Gastrocnemius medialis (tissue), 4 donors: Measurements from ENCODE around the gene EPHB6. TPM values are rescaled to one million over a fixed set of nuclear protein-coding genes. Genes with fewer than 3 reads are reported as not detected.

Experiments
- ATAC-seq, 2 donors: fragments of 150-250 bp; one replicate each; pipeline ENCODE4 v1.9.1; 2016
- DNase-seq, 2 donors: peaks; one replicate each; pipeline ENCODE4 v3.0.0-alpha.2; 2019
- H3K27ac ChIP-seq, 4 donors: fragments of 200-600 bp; sonication (generic); 1 replicate in 1 of 4; 2 replicates in 3 of 4; pipeline ENCODE4 v1.5.1; 2016 to 2018; ENCODE audit warnings: mild to moderate bottlenecking in 2 of 4, moderate library complexity in 1 of 4
- H3K27me3 ChIP-seq, 3 donors: fragments of 200-600 bp; sonication (generic) in 2 of 3; 1 replicate in 1 of 3; 2 replicates in 2 of 3; pipeline versions ENCODE4 v1.5.1 to v1.6.0; 2016 to 2019; ENCODE audit warnings: mild to moderate bottlenecking in 1 of 3, moderate library complexity in 1 of 3
- H3K36me3 ChIP-seq, 2 donors: fragments of 200-600 bp; sonication (generic) in 1 of 2; one replicate each; pipeline ENCODE4 v1.5.1; 2017 to 2018
- H3K4me1 ChIP-seq, 2 donors: fragments of 200-600 bp; sonication (generic) in 1 of 2; one replicate each; pipeline ENCODE4 v1.5.1; 2016 to 2017; ENCODE audit warnings: mild to moderate bottlenecking in 2 of 2
- H3K4me3 ChIP-seq, 4 donors: fragments of 200-600 bp; sonication (generic) in 3 of 4; 1 replicate in 1 of 4; 2 replicates in 3 of 4; pipeline ENCODE4 v1.5.1; 2016 to 2019; ENCODE audit warnings: mild to moderate bottlenecking in 2 of 4
- H3K9me3 ChIP-seq, 3 donors: fragments of 200-600 bp; sonication (generic) in 2 of 3; 1 replicate in 1 of 3; 2 replicates in 2 of 3; pipeline ENCODE4 v1.5.1; 2016 to 2019
- CTCF ChIP-seq, 5 experiments: fragments of 450-650 bp in 3 of 5; fragments of 200-600 bp in 2 of 5; sonication (generic) in 2 of 5; IDR thresholded peaks in 4 of 5; conservative IDR thresholded peaks in 1 of 5; 1 replicate in 4 of 5; 2 replicates in 1 of 5; pipeline ENCODE4 v1.5.1; 2016 to 2019; ENCODE audit warnings: antibody characterized with exemption in 5 of 5, mild to moderate bottlenecking in 3 of 5, moderate library complexity in 3 of 5
- POLR2A ChIP-seq, 2 donors: fragments of 450-650 bp; IDR thresholded peaks; one replicate each; pipeline ENCODE4 v1.6.1; 2017; ENCODE audit warnings: antibody characterized with exemption in 2 of 2, mild to moderate bottlenecking in 2 of 2, moderate library complexity in 2 of 2
- in situ Hi-C, 4 donors: fragments of 200-750 bp; cut with MboI; loops; one replicate each; pipeline versions ENCODE4 v1.15.0 to v1.8.0; 2017; ENCODE audit warnings: low sequenced_read_pairs in 4 of 4
- intact Hi-C: fragments of 100-400 bp; cut with DNase I; formaldehyde crosslinking; loops from one replicate; pipeline ENCODE4 v1.15.1; 2023; ENCODE audit warnings: low total_unique reads
- total RNA-seq, 4 donors: library from RNA; depleted of rRNA; stranded (reverse); fragments of >200 nt; gene quantifications; one replicate each; pipeline versions ENCODE4 v1.1.0 to v1.2.3, GENCODE V29; 2016

The EPHB6 gene
- total RNA-seq, 4 donors from 2014 or later: 2.0 to 8.9 (median 2.8) TPM

GRCh38 chr7:142905759-142906158 is 50.9 kb downstream of the EPHB6 start:
- Histone ChIP-seq H3K4me3 (no peak overlapping the region), H3K27me3 (no peaks in the 10 kb centered on the region), H3K9me3 (no peaks in the 10 kb centered on the region), H3K4me1 (no peaks in the 10 kb centered on the region), H3K36me3 (no peaks in the 10 kb centered on the region), H3K27ac (no peak overlapping the region)
- in situ Hi-C loops (no loop called here), intact Hi-C loops (no loop called here)
- no peak for TF ChIP-seq CTCF (IDR thresholded peaks at IDR 0.05 in 4 of 5, conservative IDR thresholded peaks at IDR 0.05 in 1 of 5)
- DNase-seq (no peak), ATAC-seq (no peak)

GRCh38 chr7:142906643-142907042 is 51.8 kb downstream of the EPHB6 start:
- ATAC-seq (no peak), DNase-seq (no peak)
- Histone ChIP-seq H3K4me1 (no peaks in the 10 kb centered on the region), H3K36me3 (no peaks in the 10 kb centered on the region), H3K4me3 (no peak overlapping the region), H3K27me3 (no peaks in the 10 kb centered on the region), H3K27ac (no peak overlapping the region), H3K9me3 (no peaks in the 10 kb centered on the region)
- in situ Hi-C loops: no loop called here
- intact Hi-C loops: no loop called here
- TF ChIP-seq POLR2A (IDR thresholded peaks at IDR 0.05) (no peak), CTCF (IDR thresholded peaks at IDR 0.05 in 4 of 5, conservative IDR thresholded peaks at IDR 0.05 in 1 of 5) (no peak)

- Histone ChIP-seq H3K4me1 (no peaks in the 10 kb centered on the region), H3K27ac (no peak overlapping the region), H3K4me3 (no peak overlapping the region), H3K27me3 (no peaks in the 10 kb centered on the region), H3K36me3 (no peaks in the 10 kb centered on the region), H3K9me3 (no peaks in the 10 kb centered on the region)
- ATAC-seq (no peak), DNase-seq (no peak)
- in situ Hi-C loops (no loop called here), intact Hi-C loops (no loop called here)
- TF ChIP-seq POLR2A (IDR thresholded peaks at IDR 0.05): no peak
- TF ChIP-seq CTCF (IDR thresholded peaks at IDR 0.05 in 4 of 5, conservative IDR thresholded peaks at IDR 0.05 in 1 of 5): no peak
Observed at GRCh38 chr7:142908290-142908689, 53.4 kb downstream of the EPHB6 start.

- Histone ChIP-seq H3K27ac (no peak overlapping the region), H3K9me3 (no peaks in the 10 kb centered on the region), H3K36me3 (no peaks in the 10 kb centered on the region), H3K4me1 (no peaks in the 10 kb centered on the region), H3K27me3 (no peaks in the 10 kb centered on the region), H3K4me3 (no peak overlapping the region)
- in situ Hi-C loops (no loop called here), intact Hi-C loops (no loop called here)
- TF ChIP-seq CTCF (IDR thresholded peaks at IDR 0.05 in 4 of 5, conservative IDR thresholded peaks at IDR 0.05 in 1 of 5): no peak
- TF ChIP-seq POLR2A (IDR thresholded peaks at IDR 0.05): no peak
- no peak for ATAC-seq
- no peak for DNase-seq
Observed at GRCh38 chr7:142908921-142909890, 54.3 kb downstream of the EPHB6 start.
